HG03066 (cell line): Measurements from ENCODE around the gene TAOK2.
"Not testable (repeated sequence)": the region's sequence is repeated elsewhere in the genome, so short reads cannot be mapped to it uniquely, and the experiment has no call there.

Experiments used
- ATAC-seq: cut with Tn5 transposase; IDR thresholded peaks from one replicate; pipeline ENCODE4 v1.9.1; 2021; ENCODE audit warnings: low read depth; ENCODE audit not compliant: unreplicated experiment

The TAOK2 gene

GRCh38 chr16:30000735-30001631 is 27.3 kb downstream of the TAOK2 start:
- ATAC-seq = no peak

DNA sequence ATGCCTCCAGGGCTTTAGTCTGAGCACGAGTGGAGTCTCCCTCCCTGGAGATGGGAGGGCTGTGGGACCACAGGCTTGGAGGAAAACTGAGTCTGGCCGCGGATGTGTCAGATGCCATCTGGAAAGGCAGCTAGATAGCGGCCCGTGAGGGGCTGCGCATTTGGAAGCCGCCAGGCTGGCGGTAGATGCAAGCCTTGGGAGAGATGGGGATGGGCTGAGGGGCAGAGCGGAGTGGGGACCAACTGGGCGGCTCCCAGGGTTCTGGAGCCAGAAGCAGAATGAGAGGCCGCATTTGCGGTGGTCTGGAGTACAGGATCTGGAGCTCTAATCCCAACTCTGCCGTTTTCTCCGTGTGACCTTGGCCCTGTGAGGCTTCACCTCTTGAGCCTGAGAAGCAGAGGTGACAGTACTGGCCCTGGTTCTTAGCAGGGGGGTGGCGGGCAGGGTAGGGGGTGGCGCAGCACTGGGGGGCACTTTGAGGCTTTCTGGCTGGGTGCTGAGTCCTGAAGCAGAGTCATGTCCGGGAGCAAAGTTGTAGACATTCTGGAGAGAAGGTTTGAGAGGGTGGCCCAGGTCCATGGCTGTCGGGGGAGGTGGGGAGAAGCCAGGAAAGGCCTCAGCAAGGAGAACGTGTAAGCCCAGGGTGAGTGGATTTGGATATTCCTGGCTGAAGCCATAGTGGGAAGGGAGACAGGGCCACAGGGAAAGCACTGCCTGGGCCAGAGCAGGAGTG is 29.1 kb downstream of the TAOK2 start:
- no peak for ATAC-seq

DNA sequence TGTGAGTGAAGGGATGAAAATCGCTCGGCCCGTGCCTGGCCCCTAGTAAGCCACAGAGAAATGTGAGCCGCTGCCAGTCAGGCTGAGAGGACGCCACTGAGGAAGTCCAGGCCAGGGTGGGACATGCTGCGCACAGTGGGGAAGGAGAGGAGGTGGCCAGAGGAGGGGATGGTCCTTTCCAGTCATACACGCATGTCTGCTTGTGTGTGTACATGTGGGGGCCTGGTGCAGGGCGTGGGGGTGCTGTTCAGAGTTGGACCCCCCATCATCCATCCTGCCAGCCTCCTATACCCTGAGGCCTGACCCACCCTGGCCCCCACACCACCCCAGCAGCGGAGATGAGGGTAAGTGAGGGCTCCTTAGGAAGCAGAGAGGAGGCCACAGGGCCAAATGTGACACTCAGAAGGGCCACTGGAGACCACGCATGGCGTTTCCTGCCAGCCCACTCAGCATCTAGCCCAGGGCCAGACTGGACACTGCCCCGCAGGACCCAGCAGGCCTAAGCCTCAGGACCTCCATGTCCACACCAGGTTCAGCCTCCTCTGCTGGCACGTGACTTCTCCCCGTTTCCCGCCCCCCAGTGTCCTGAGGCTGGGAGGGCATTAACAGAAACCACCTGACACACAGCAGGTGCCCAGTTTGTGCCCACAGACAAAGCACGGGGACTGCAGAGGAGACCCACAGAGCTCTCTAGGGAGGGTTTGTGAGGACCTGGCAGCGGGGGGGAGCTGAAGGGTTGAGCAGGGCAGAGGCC is 30.2 kb downstream of the TAOK2 start:
- no peak for ATAC-seq

GRCh38 chr16:30004424-30004776 is 30.7 kb downstream of the TAOK2 start:
- ATAC-seq = no peak

GRCh38 chr16:30004811-30005242 is 31.2 kb downstream of the TAOK2 start:
- ATAC-seq = no peak

DNA sequence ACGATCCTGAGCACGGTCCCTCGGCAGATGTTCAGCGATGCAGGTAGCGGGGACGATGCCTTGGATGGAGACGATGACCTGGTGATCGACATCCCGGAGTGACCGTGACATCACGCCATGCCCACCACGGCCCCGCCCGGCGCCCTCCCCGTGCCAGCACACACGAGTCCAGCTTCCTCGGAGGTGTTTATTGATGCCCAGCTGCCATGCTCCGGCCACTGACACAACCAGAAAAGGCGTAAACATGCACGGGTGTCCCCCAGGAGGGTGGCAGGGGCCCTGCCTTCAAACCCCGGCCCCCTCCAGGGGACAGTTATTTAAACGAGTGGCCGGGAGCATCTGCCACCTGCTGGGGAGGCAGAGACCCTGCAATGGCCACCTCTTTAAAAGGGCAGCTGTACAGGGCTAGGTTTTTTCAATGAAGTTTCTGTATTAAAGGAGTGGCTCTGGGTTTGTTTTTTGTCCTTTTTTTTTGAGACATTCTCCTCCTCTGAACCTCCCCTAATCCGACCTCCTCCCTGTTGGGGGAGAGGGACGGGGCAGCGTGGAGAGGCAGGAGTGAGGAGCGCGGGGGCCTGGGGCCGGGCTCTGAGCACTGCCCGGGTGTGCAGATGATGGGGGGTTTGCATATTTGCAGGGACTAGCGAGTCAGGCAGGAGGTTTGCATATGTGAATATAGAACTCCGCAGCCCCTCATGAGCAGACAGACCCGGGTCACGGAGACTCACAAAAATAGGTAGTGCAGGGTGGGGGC is 31.9 kb downstream of the TAOK2 start:
- no peak for ATAC-seq

GRCh38 chr16:30006095-30006473 is 32.4 kb downstream of the TAOK2 start:
- ATAC-seq = no peak

DNA sequence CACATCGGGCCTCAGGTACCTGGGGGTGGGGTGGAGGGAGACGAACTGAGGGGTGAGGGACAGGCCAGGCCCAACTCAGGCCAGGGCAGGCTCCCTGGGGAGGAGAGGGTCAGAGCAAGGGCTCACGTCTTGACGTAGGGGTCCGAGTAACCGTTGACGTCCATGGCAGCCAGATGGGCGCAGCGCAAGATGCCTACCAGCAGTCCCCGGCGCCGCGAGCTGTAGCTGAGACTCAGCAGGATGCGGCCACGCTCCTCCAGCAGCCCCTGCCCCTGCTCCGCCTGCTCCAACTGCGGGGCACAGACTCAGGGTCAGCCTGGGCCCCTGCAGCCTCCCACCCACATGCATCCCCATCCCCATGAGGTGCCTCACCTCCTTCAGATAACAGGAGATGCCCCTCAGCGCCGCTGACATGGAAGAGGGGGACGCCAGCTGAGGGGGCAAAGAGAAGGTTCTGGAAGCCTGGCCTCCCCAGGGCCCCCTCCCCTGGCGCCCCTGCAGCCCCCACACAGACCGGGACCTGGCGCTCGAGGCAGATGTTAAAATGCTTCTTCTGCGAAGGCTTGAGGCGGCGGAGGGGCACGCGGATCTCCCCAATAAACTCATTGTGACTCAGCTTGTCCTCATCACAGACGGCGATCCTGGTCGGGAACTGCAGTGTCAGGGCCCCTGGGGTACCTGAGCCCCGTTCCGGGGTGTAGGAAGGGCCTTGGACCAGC is 33.1 kb downstream of the TAOK2 start:
- no peak for ATAC-seq

DNA sequence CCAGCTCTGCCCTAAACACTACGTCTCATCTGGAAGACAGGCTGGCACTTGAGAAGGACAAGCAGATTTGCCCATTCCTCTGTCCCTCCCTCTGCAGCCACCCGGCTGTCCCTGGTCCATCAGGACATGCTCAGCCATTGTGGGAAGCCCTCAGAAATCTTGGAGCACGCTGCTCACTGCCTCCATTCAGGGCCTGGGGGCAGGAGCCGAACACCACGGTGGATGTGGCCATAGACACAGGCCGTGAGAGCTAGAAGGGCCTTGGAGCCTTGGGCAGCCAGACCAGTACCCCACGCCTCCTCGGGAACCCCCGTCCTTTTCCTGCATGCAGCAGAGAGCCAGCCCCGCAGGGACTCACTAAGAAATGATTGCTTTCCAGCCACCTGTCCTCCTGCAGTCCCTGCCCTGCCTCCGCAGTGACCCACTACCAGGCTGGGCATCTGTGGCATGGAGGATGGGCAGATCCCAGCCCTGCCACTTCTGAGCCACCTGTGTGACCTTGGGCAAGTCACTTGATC is 33.8 kb downstream of the TAOK2 start:
- no peak for ATAC-seq

DNA sequence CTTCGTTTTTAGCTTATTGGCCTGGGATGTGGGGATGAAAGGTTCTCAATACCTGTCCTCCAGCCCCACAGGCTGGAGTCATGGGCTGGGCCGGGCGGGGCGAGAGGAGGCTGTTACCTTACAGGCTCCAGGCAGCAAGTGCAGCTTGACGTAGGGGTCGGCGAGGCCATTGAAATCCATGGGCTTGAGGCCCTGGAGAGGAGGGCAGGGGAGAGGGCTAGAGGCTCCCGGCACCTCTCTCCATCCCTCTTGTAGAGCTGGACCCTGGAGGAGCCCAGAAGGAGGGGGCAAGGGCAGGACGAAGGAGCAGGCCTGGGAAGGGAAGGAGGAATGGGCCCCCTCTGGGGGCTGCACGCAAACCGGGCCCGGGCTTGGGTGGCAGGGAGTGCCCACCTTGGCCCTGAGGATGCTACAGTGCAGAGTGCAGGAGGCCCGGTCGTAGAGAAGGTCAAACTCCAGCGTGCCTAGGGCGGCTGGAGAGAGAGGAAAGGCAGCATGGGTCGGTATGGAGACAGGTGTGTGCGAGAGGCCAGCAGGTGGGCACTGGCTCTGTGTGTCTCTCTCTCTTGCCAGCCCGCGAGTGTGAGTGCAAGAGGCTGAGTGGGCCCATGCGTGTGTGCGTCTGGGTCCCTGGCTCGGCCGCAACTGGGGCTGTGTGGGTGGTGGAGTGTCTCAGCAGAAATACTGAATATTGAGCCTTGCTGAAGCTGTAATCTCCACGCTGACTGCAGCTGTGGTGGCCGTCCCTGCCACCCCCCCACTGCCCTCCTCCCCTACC is 35.6 kb downstream of the TAOK2 start:
- no peak for ATAC-seq

DNA sequence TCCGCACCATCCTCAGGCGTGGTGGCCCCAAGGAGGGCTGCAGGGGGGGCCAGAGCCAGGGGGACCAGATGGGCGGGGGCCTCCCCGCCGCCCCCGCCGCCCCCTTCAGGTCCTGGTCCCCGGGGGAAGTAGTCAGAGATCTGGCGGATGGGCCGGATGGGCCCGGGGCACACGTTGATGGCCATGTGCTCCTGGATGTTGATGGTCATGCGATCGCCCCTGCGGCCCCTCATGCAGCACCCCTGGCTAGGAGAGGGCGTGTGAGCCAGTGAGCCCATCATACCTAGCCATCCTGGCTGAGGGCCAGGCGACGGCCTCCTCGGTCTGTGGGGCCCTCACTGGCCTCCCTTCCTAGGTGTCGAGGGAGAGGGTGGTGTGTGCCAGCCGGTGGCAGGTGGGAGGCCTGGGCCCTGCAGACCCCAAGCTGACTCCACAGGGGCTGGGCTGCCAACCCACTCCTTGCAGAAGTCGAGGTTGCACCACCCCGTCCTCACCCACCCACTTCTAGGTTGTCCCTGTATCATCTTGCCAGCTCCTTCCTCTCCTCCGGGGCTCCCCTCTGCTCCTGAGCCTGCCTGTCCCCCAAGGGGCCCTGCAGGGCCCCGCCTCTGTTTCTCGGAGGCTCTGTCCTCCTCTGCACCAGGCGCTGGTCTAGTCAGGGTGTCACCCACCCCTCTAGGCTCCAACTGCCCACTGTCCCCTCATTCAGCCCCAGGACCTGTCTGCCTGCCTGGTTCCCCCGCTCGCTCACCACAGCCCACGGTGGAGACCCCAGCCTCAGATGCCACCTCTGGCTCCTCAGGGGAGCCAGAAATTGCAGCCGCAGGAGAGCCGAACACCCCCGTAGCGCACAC is 36.5 kb downstream of the TAOK2 start:
- ATAC-seq = no peak

GRCh38 chr16:30010844-30011713 is 37.4 kb downstream of the TAOK2 start, which contains the start of gene DOC2A:
DOC2A (minus strand) TSS chr16:30011027; CDS start chr16:30010222, 805 bp downstream.
- ATAC-seq = no peak

DNA sequence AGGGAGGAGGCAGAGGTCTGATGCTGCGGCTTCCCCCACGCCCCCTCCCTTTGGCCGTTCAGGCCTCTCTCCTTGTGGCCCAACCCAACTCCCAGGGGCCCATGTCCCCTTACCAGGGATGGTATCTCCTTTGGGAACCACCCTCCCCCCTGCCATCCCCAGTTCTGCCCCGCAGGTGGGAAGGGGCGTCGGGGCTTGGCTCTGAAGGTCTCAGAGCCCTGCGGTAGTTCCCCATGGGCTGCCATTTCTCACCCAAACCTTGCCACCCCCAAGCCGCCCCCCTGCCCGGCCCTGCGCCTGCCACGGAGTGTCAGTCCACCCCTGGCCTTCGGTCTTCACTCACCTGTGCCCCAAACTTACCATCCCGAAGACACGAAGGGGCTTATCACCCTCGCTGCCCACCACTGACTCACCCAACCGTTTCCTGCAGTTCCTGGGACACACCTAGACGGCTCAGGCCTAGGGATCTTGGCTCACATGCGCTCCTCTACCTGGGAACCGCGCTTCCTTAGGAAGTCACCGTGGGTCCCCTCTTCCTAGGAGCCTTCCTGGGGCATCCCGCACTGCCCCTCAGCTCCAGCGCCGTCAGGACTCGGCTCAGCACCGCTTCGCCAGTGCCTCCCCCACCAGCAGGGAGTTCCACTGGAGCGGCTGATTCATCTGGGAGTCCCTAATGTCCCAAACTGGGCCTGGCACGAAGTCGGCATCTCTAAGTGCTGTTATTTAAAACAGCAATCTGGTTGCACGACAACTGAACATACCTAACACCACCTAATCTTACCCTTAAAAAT is 38.2 kb downstream of the TAOK2 start:
- no peak for ATAC-seq

DNA sequence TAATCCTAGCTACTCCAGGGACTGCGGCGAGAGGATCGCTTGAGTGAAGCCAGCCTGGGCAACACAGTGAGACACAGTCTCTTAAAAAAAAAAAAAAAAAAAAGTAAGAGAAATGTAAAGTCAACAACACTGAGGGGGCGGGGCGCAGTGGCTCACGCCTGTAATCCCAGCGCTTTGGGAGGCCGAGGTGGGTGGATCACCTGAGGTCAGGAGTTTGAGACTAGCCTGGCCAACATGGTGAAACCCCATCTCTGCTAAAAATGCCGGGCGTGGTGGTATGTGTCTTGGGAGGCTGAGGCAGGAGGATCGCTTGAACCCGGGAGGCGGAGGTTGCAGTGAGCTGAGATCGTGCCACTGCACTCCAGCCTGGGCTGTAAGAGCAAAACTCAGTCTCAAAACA is 38.9 kb downstream of the TAOK2 start:
- not testable (repeated sequence) for ATAC-seq

DNA sequence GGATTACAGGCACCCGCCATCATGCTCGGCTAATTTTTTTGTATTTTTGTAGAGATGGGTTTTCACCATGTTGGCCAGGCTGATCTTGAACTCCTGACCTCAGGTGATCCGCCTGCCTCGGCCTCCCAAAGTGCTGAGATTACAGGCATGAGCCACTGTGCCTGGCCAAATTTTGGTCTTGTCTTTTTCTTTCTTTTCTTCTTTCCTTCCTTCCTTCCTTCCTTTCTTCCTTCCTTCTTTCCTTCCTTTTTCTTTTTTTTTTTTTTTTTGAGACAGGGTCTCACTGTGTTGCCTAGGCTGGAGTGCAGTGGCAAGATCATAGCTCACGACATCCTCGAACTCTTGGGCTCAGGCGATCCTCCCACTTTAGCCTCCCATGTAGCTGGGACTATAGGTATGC is 41.8 kb downstream of the TAOK2 start:
- not testable (repeated sequence) for ATAC-seq
